HepG2 (cell line): Measurements from ENCODE around the gene SLC2A4. TPM values are rescaled to one million over a fixed set of nuclear protein-coding genes. Genes with fewer than 3 reads are reported as not detected.

ENCODE experiments used
- HDAC6 ChIP-seq: fragments of 200-600 bp; sonication (generic); IDR thresholded peaks from 2 replicates; pipeline ENCODE4 v1.7.0; 2017; ENCODE audit warnings: mild to moderate bottlenecking, antibody characterized with exemption, low read length, low read depth
- HES4 ChIP-seq: sonication (generic); formaldehyde crosslinking; IDR thresholded peaks from 2 replicates; pipeline ENCODE4 v1.9.0; 2021; ENCODE audit warnings: mild to moderate bottlenecking, missing genetic modification reagents, borderline replicate concordance
- MEIS1 ChIP-seq: sonication (generic); formaldehyde crosslinking; IDR thresholded peaks from 2 replicates; pipeline ENCODE4 v1.9.0; 2021; ENCODE audit warnings: mild to moderate bottlenecking, missing genetic modification reagents, moderate library complexity, borderline replicate concordance
- NFE2L2 ChIP-seq: fragments of 150-350 bp; IDR thresholded peaks from 2 replicates; pipeline ENCODE4 v1.6.1; 2014; ENCODE audit warnings: low read length
- PAF1 ChIP-seq: IDR thresholded peaks from 2 replicates; pipeline ENCODE4 v1.6.1; 2016; ENCODE audit warnings: missing genetic modification reagents, missing compliant biosample characterization
- RAD21 ChIP-seq: fragments of 450-650 bp; formaldehyde crosslinking; IDR thresholded peaks from 2 replicates; pipeline ENCODE4 v1.5.0; 2020; ENCODE audit warnings: mild to moderate bottlenecking
- TBX2 ChIP-seq: sonication (generic); formaldehyde crosslinking; IDR thresholded peaks from 2 replicates; pipeline ENCODE4 v1.5.0; 2020; ENCODE audit warnings: missing genetic modification reagents, mild to moderate bottlenecking, borderline replicate concordance
- ZNF20 ChIP-seq: sonication (generic); formaldehyde crosslinking; IDR thresholded peaks from 2 replicates; pipeline ENCODE4 v1.4.0; 2020; ENCODE audit warnings: mild to moderate bottlenecking, moderate library complexity, missing genetic modification reagents
- ZNF260 ChIP-seq: sonication (generic); formaldehyde crosslinking; IDR thresholded peaks from 2 replicates; pipeline ENCODE4 v1.4.0; 2020; ENCODE audit warnings: missing genetic modification reagents, low read depth, mild to moderate bottlenecking, borderline replicate concordance
- polyA plus RNA-seq, 8 experiments: library from polyadenylated mRNA; depleted of rRNA in 3 of 8; stranded (reverse) in 7 of 8; unstranded in 1 of 8; fragments of >200 nt; fragmentation: Illumina TruSeq in 4 of 8; extraction: Trizol in 4 of 8; gene quantifications; 2 replicates each; pipeline versions ENCODE4 v1.2.1 to v1.2.3, GENCODE V29; 2011 to 2016; ENCODE audit warnings: low read depth in 4 of 8, missing spikeins in 1 of 8, mixed read lengths in 1 of 8; ENCODE audit not compliant: insufficient read depth in 1 of 8
- total RNA-seq, 5 experiments: library from RNA; depleted of rRNA; stranded (reverse); fragments of >200 nt; fragmentation: Illumina TruSeq; extraction: Trizol; gene quantifications; 2 replicates each; pipeline ENCODE4 v1.2.3, GENCODE V29; 2016; ENCODE audit warnings: low read depth in 1 of 5
- TF ChIP-seq, protein P1 (sequence below): IDR thresholded peaks from 2 replicates; pipeline ENCODE4 v1.6.1; 2012; ENCODE audit warnings: low read length, improper control_type of control experiment
- TF ChIP-seq, protein P2 (sequence below): sonication (generic); formaldehyde crosslinking; IDR thresholded peaks from 2 replicates; pipeline ENCODE4 v1.4.0; 2020; ENCODE audit warnings: missing genetic modification reagents, borderline replicate concordance
- TF ChIP-seq, protein P3 (sequence below): sonication (generic); formaldehyde crosslinking; IDR thresholded peaks from 2 replicates; pipeline ENCODE4 v1.4.0; 2020; ENCODE audit warnings: missing genetic modification reagents
- TF ChIP-seq, protein P4 (sequence below): sonication (generic); formaldehyde crosslinking; IDR thresholded peaks from 2 replicates; pipeline ENCODE4 v1.5.0; 2020; ENCODE audit warnings: missing genetic modification reagents

SLC2A4 gene
- total and polyA plus RNA-seq, 2 of the 13 experiments (the other 11 are each of a cell fraction or from before 2014, with no cell fraction given), result 4.9 to 5.8 TPM

DNA sequence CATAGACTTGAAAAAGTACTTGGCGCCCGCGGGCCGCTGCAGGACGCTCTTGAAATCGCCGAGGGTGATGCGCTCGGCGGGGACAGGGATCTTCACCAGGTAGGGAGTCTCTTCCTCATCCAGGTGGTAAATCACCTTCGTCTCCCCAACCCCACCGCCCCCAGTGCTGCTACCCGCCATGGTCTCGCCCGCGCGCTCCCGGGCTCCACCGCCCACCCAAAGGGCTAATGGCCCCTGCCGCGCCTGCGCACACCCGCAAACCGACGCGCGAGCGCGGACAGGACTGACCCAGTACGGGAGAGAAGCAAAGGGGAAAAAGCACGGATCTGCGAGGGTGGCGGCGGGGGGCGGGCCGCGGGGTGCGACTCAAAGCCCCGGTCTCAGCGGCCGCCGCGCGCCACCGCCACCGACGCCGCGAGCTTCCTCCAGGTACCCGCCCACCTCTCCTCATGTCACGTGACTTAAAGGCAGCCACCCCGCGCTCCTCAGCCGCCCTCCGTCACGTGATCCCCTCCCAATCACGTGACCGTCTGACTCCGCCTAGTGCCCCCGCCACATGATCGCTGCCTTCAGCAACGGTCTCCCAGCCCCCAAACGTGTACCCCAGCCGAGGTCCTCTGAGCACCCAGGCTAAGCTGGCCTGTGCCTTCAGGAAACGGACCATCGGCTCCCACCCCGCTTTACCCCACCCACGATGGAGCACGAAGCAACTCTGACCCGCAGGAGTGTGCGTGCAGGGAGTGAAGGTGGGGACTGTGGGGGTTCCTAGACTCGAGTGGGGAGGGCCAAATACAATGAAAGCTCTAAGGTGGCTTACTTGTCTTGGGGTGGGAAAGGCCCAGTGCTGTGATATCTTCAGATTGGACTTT, 47.2 kb upstream of the SLC2A4 start, which contains the start of gene DVL2 (continued):
- TF ChIP-seq, protein P1, sequence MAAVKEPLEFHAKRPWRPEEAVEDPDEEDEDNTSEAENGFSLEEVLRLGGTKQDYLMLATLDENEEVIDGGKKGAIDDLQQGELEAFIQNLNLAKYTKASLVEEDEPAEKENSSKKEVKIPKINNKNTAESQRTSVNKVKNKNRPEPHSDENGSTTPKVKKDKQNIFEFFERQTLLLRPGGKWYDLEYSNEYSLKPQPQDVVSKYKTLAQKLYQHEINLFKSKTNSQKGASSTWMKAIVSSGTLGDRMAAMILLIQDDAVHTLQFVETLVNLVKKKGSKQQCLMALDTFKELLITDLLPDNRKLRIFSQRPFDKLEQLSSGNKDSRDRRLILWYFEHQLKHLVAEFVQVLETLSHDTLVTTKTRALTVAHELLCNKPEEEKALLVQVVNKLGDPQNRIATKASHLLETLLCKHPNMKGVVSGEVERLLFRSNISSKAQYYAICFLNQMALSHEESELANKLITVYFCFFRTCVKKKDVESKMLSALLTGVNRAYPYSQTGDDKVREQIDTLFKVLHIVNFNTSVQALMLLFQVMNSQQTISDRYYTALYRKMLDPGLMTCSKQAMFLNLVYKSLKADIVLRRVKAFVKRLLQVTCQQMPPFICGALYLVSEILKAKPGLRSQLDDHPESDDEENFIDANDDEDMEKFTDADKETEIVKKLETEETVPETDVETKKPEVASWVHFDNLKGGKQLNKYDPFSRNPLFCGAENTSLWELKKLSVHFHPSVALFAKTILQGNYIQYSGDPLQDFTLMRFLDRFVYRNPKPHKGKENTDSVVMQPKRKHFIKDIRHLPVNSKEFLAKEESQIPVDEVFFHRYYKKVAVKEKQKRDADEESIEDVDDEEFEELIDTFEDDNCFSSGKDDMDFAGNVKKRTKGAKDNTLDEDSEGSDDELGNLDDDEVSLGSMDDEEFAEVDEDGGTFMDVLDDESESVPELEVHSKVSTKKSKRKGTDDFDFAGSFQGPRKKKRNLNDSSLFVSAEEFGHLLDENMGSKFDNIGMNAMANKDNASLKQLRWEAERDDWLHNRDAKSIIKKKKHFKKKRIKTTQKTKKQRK, result no peak
- peak; percentile 88 for TF ChIP-seq TBX2 (CRISPR knock-in tag)
- TF ChIP-seq, protein P2, sequence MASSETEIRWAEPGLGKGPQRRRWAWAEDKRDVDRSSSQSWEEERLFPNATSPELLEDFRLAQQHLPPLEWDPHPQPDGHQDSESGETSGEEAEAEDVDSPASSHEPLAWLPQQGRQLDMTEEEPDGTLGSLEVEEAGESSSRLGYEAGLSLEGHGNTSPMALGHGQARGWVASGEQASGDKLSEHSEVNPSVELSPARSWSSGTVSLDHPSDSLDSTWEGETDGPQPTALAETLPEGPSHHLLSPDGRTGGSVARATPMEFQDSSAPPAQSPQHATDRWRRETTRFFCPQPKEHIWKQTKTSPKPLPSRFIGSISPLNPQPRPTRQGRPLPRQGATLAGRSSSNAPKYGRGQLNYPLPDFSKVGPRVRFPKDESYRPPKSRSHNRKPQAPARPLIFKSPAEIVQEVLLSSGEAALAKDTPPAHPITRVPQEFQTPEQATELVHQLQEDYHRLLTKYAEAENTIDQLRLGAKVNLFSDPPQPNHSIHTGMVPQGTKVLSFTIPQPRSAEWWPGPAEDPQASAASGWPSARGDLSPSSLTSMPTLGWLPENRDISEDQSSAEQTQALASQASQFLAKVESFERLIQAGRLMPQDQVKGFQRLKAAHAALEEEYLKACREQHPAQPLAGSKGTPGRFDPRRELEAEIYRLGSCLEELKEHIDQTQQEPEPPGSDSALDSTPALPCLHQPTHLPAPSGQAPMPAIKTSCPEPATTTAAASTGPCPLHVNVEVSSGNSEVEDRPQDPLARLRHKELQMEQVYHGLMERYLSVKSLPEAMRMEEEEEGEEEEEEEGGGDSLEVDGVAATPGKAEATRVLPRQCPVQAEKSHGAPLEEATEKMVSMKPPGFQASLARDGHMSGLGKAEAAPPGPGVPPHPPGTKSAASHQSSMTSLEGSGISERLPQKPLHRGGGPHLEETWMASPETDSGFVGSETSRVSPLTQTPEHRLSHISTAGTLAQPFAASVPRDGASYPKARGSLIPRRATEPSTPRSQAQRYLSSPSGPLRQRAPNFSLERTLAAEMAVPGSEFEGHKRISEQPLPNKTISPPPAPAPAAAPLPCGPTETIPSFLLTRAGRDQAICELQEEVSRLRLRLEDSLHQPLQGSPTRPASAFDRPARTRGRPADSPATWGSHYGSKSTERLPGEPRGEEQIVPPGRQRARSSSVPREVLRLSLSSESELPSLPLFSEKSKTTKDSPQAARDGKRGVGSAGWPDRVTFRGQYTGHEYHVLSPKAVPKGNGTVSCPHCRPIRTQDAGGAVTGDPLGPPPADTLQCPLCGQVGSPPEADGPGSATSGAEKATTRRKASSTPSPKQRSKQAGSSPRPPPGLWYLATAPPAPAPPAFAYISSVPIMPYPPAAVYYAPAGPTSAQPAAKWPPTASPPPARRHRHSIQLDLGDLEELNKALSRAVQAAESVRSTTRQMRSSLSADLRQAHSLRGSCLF (CRISPR knock-in tag), result no peak
- TF ChIP-seq, protein P3, sequence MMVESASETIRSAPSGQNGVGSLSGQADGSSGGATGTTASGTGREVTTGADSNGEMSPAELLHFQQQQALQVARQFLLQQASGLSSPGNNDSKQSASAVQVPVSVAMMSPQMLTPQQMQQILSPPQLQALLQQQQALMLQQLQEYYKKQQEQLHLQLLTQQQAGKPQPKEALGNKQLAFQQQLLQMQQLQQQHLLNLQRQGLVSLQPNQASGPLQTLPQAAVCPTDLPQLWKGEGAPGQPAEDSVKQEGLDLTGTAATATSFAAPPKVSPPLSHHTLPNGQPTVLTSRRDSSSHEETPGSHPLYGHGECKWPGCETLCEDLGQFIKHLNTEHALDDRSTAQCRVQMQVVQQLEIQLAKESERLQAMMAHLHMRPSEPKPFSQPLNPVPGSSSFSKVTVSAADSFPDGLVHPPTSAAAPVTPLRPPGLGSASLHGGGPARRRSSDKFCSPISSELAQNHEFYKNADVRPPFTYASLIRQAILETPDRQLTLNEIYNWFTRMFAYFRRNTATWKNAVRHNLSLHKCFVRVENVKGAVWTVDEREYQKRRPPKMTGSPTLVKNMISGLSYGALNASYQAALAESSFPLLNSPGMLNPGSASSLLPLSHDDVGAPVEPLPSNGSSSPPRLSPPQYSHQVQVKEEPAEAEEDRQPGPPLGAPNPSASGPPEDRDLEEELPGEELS (CRISPR knock-in tag), result peak; percentile 75
- TF ChIP-seq RAD21 (CRISPR knock-in tag), result peak; percentile 75
- no peak for TF ChIP-seq ZNF260 (CRISPR knock-in tag)
- TF ChIP-seq, protein P4, sequence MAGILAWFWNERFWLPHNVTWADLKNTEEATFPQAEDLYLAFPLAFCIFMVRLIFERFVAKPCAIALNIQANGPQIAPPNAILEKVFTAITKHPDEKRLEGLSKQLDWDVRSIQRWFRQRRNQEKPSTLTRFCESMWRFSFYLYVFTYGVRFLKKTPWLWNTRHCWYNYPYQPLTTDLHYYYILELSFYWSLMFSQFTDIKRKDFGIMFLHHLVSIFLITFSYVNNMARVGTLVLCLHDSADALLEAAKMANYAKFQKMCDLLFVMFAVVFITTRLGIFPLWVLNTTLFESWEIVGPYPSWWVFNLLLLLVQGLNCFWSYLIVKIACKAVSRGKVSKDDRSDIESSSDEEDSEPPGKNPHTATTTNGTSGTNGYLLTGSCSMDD (CRISPR knock-in tag), result no peak
- TF ChIP-seq PAF1 (CRISPR knock-in tag), result peak; percentile 95; the same call in 1 of the 2 replicates
- no peak for TF ChIP-seq NFE2L2
- 0 out of 2 replicates have a peak, but pooled peaks have one; percentile 32 for TF ChIP-seq HES4
- TF ChIP-seq MEIS1, result 0 out of 2 replicates have a peak, but pooled peaks have one; percentile 19
- TF ChIP-seq HDAC6, result no peak
- no peak for TF ChIP-seq ZNF20 (CRISPR knock-in tag)
